HepG2 (cell line): Measurements from ENCODE around the gene TP53. TPM values are rescaled to one million over a fixed set of nuclear protein-coding genes. Genes with fewer than 3 reads are reported as not detected.

Source experiments
- CREB1 ChIP-seq, 2 experiments: fragments of 450-650 bp in 1 of 2; IDR thresholded peaks; 2 replicates each; pipeline ENCODE4 v1.6.1; 2016 to 2017; ENCODE audit warnings: control low read depth in 1 of 2, mild to moderate bottlenecking in 1 of 2, missing compliant biosample characterization in 1 of 2, missing genetic modification characterization in 1 of 2
- FOSL1 ChIP-seq: sonication (generic); formaldehyde crosslinking; IDR thresholded peaks from 2 replicates; pipeline ENCODE4 v1.9.0; 2021; ENCODE audit warnings: missing genetic modification reagents, borderline replicate concordance
- KAT7 ChIP-seq: IDR thresholded peaks from 2 replicates; pipeline ENCODE4 v1.6.1; 2018; ENCODE audit warnings: borderline replicate concordance, missing compliant biosample characterization
- POGZ ChIP-seq: sonication (generic); formaldehyde crosslinking; IDR thresholded peaks from 2 replicates; pipeline ENCODE4 v1.4.0; 2020; ENCODE audit warnings: mild to moderate bottlenecking, missing genetic modification reagents
- SCMH1 ChIP-seq: sonication (generic); formaldehyde crosslinking; IDR thresholded peaks from 2 replicates; pipeline ENCODE4 v1.9.0; 2021; ENCODE audit warnings: missing genetic modification reagents, mild to moderate bottlenecking, borderline replicate concordance
- SMAD1 ChIP-seq: sonication (generic); formaldehyde crosslinking; IDR thresholded peaks from 2 replicates; pipeline ENCODE4 v1.4.0; 2020; ENCODE audit warnings: missing genetic modification reagents, low read depth, mild to moderate bottlenecking, borderline replicate concordance
- ZNF20 ChIP-seq: sonication (generic); formaldehyde crosslinking; IDR thresholded peaks from 2 replicates; pipeline ENCODE4 v1.4.0; 2020; ENCODE audit warnings: mild to moderate bottlenecking, moderate library complexity, missing genetic modification reagents
- ZNF317 ChIP-seq: sonication (generic); formaldehyde crosslinking; IDR thresholded peaks from 2 replicates; pipeline ENCODE4 v1.5.0; 2020; ENCODE audit warnings: mild to moderate bottlenecking, missing genetic modification reagents
- ZNF563 ChIP-seq: sonication (generic); formaldehyde crosslinking; IDR thresholded peaks from 2 replicates; pipeline ENCODE4 v1.8.0; 2022; ENCODE audit warnings: mild to moderate bottlenecking, moderate library complexity, missing genetic modification reagents
- ZNF652 ChIP-seq: IDR thresholded peaks from 2 replicates; pipeline ENCODE4 v1.6.1; 2016; ENCODE audit warnings: low read depth, borderline replicate concordance
- ZNF776 ChIP-seq: sonication (generic); formaldehyde crosslinking; IDR thresholded peaks from 2 replicates; pipeline ENCODE4 v1.4.0; 2020; ENCODE audit warnings: mild to moderate bottlenecking, missing genetic modification reagents
- ZNF83 ChIP-seq: sonication (generic); formaldehyde crosslinking; IDR thresholded peaks from 2 replicates; pipeline ENCODE4 v1.4.0; 2020; ENCODE audit warnings: missing genetic modification reagents, mild to moderate bottlenecking, borderline replicate concordance
- polyA plus RNA-seq, 8 experiments: library from polyadenylated mRNA; depleted of rRNA in 3 of 8; stranded (reverse) in 7 of 8; unstranded in 1 of 8; fragments of >200 nt; fragmentation: Illumina TruSeq in 4 of 8; extraction: Trizol in 4 of 8; gene quantifications; 2 replicates each; pipeline versions ENCODE4 v1.2.1 to v1.2.3, GENCODE V29; 2011 to 2016; ENCODE audit warnings: low read depth in 4 of 8, missing spikeins in 1 of 8, mixed read lengths in 1 of 8; ENCODE audit not compliant: insufficient read depth in 1 of 8
- total RNA-seq, 5 experiments: library from RNA; depleted of rRNA; stranded (reverse); fragments of >200 nt; fragmentation: Illumina TruSeq; extraction: Trizol; gene quantifications; 2 replicates each; pipeline ENCODE4 v1.2.3, GENCODE V29; 2016; ENCODE audit warnings: low read depth in 1 of 5
- TF ChIP-seq, protein P1 (sequence below): sonication (generic); formaldehyde crosslinking; IDR thresholded peaks from 2 replicates; pipeline ENCODE4 v1.5.1; 2020; ENCODE audit warnings: missing genetic modification reagents, mild to moderate bottlenecking, borderline replicate concordance
- TF ChIP-seq, protein P2 (sequence below): sonication (generic); formaldehyde crosslinking; IDR thresholded peaks from 2 replicates; pipeline ENCODE4 v1.5.0; 2020; ENCODE audit warnings: mild to moderate bottlenecking, missing genetic modification reagents
- TF ChIP-seq, protein P3 (sequence below): IDR thresholded peaks from 2 replicates; pipeline ENCODE4 v1.6.1; 2016; ENCODE audit warnings: low read depth, missing genetic modification reagents, missing compliant biosample characterization
- TF ChIP-seq, protein P4 (sequence below): sonication (generic); formaldehyde crosslinking; IDR thresholded peaks from 2 replicates; pipeline ENCODE4 v1.5.0; 2020; ENCODE audit warnings: missing genetic modification reagents

The TP53 gene
- total and polyA plus RNA-seq, 2 of the 13 experiments (the other 11 are each of a cell fraction or from before 2014, with no cell fraction given), result 17.1 to 29.9 TPM

DNA sequence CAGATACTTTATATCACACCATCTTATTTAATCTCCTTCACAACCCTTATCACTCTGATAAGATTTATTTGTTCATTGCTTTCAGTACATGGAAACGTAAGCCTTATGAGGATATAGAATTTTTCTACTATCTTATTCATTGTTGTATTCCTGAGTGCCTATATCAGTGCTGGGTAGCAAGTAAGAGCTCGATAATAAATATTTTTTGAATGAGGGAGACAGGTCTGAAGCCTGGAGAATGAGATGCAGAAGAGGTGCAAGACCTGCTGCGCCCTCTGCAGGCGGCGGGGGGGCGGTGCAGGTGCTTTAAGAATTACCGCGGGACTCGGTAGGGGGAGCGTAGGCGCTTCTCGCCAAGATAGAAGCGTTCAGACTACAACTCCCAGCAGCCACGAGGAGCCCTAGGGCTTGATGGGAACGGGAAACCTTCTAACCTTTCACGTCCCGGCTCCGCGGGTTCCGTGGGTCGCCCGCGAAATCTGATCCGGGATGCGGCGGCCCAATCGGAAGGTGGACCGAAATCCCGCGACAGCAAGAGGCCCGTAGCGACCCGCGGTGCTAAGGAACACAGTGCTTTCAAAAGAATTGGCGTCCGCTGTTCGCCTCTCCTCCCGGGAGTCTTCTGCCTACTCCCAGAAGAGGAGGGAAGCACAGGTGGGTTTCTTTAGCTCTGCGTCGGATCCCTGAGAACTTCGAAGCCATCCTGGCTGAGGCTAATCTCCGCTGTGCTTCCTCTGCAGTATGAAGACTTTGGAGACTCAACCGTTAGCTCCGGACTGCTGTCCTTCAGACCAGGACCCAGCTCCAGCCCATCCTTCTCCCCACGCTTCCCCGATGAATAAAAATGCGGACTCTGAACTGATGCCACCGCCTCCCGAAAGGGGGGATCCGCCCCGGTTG, 868 bp upstream of the TP53 start, which contains the start of gene WRAP53 (continued):
- TF ChIP-seq, protein P1, sequence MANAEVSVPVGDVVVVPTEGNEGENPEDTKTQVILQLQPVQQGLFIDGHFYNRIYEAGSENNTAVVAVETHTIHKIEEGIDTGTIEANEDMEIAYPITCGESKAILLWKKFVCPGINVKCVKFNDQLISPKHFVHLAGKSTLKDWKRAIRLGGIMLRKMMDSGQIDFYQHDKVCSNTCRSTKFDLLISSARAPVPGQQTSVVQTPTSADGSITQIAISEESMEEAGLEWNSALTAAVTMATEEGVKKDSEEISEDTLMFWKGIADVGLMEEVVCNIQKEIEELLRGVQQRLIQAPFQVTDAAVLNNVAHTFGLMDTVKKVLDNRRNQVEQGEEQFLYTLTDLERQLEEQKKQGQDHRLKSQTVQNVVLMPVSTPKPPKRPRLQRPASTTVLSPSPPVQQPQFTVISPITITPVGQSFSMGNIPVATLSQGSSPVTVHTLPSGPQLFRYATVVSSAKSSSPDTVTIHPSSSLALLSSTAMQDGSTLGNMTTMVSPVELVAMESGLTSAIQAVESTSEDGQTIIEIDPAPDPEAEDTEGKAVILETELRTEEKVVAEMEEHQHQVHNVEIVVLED (CRISPR knock-in tag), result peak; percentile 92
- TF ChIP-seq, protein P2, sequence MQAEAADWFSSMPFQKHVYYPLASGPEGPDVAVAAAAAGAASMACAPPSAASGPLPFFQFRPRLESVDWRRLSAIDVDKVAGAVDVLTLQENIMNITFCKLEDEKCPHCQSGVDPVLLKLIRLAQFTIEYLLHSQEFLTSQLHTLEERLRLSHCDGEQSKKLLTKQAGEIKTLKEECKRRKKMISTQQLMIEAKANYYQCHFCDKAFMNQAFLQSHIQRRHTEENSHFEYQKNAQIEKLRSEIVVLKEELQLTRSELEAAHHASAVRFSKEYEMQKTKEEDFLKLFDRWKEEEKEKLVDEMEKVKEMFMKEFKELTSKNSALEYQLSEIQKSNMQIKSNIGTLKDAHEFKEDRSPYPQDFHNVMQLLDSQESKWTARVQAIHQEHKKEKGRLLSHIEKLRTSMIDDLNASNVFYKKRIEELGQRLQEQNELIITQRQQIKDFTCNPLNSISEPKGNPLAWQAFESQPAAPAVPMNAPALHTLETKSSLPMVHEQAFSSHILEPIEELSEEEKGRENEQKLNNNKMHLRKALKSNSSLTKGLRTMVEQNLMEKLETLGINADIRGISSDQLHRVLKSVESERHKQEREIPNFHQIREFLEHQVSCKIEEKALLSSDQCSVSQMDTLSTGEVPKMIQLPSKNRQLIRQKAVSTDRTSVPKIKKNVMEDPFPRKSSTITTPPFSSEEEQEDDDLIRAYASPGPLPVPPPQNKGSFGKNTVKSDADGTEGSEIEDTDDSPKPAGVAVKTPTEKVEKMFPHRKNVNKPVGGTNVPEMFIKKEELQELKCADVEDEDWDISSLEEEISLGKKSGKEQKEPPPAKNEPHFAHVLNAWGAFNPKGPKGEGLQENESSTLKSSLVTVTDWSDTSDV (CRISPR knock-in tag), result no peak
- no peak for TF ChIP-seq ZNF563 (CRISPR knock-in tag)
- no peak for TF ChIP-seq ZNF776 (CRISPR knock-in tag)
- TF ChIP-seq, protein P3, sequence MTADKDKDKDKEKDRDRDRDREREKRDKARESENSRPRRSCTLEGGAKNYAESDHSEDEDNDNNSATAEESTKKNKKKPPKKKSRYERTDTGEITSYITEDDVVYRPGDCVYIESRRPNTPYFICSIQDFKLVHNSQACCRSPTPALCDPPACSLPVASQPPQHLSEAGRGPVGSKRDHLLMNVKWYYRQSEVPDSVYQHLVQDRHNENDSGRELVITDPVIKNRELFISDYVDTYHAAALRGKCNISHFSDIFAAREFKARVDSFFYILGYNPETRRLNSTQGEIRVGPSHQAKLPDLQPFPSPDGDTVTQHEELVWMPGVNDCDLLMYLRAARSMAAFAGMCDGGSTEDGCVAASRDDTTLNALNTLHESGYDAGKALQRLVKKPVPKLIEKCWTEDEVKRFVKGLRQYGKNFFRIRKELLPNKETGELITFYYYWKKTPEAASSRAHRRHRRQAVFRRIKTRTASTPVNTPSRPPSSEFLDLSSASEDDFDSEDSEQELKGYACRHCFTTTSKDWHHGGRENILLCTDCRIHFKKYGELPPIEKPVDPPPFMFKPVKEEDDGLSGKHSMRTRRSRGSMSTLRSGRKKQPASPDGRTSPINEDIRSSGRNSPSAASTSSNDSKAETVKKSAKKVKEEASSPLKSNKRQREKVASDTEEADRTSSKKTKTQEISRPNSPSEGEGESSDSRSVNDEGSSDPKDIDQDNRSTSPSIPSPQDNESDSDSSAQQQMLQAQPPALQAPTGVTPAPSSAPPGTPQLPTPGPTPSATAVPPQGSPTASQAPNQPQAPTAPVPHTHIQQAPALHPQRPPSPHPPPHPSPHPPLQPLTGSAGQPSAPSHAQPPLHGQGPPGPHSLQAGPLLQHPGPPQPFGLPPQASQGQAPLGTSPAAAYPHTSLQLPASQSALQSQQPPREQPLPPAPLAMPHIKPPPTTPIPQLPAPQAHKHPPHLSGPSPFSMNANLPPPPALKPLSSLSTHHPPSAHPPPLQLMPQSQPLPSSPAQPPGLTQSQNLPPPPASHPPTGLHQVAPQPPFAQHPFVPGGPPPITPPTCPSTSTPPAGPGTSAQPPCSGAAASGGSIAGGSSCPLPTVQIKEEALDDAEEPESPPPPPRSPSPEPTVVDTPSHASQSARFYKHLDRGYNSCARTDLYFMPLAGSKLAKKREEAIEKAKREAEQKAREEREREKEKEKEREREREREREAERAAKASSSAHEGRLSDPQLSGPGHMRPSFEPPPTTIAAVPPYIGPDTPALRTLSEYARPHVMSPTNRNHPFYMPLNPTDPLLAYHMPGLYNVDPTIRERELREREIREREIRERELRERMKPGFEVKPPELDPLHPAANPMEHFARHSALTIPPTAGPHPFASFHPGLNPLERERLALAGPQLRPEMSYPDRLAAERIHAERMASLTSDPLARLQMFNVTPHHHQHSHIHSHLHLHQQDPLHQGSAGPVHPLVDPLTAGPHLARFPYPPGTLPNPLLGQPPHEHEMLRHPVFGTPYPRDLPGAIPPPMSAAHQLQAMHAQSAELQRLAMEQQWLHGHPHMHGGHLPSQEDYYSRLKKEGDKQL (CRISPR knock-in tag), result no peak
- TF ChIP-seq FOSL1 (CRISPR knock-in tag), result no peak
- TF ChIP-seq KAT7 (CRISPR knock-in tag), result no peak
- TF ChIP-seq, protein P4, sequence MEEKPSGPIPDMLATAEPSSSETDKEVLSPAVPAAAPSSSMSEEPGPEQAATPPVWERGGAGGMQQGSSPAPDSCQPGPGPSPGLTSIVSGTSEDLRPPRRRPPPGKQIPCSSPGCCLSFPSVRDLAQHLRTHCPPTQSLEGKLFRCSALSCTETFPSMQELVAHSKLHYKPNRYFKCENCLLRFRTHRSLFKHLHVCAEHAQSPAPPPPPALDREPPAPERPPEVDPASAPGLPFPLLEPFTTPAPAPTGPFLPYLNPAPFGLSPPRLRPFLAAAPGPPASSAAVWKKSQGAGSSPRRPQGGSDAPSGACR (CRISPR knock-in tag), result no peak
- no peak for TF ChIP-seq SMAD1 (CRISPR knock-in tag)
- peak; percentile 50 for TF ChIP-seq CREB1 (IDR thresholded peaks at IDR 0.05)
- peak; percentile 85 for TF ChIP-seq CREB1 (CRISPR knock-in tag; IDR thresholded peaks at IDR 0.05)
- peak; percentile 28; the same call in 1 of the 2 replicates for TF ChIP-seq ZNF317 (CRISPR knock-in tag)
- TF ChIP-seq POGZ, result 0 out of 2 replicates have a peak, but pooled peaks have one; percentile 26
- TF ChIP-seq ZNF83 (CRISPR knock-in tag), result no peak
- TF ChIP-seq ZNF20 (CRISPR knock-in tag), result no peak
- TF ChIP-seq SCMH1 (CRISPR knock-in tag), result no peak
- peak; percentile 36; the same call in 1 of the 2 replicates for TF ChIP-seq ZNF652 (CRISPR knock-in tag)
